ENCODE results near the gene XRRA1.
A peak's percentile ranks its signal among the peaks of the same experiment; 100 is the strongest.

Gene XRRA1

GRCh38 chr11:74952752-74953151 is 3.9 kb upstream of the XRRA1 start:
- no peak for DNase-seq (ENCODE audit: low read depth in 3 of 3, low spot score in 1 of 3)

- no peak for DNase-seq (ENCODE audit: low read depth in 3 of 3, low spot score in 1 of 3)
Observed at GRCh38 chr11:74951226-74951625, 2.3 kb upstream of the XRRA1 start.

- no peak for DNase-seq (ENCODE audit: low read depth in 3 of 3, low spot score in 1 of 3)
Observed at GRCh38 chr11:74950374-74950969, 1.6 kb upstream of the XRRA1 start.

GRCh38 chr11:74949753-74950137 is 854 bp upstream of the XRRA1 start:
- DNase-seq (ENCODE audit: low read depth in 3 of 3, low spot score in 1 of 3): no peak

- DNase-seq (ENCODE audit: low read depth in 3 of 3, low spot score in 1 of 3): no peak
Observed at GRCh38 chr11:74948546-74948897, 369 bp downstream of the XRRA1 start.

- DNase-seq (ENCODE audit: low read depth in 3 of 3, low spot score in 1 of 3): no peak
Observed at GRCh38 chr11:74942073-74942759, 6.7 kb downstream of the XRRA1 start.

GRCh38 chr11:74941492-74941891 is 7.4 kb downstream of the XRRA1 start:
- DNase-seq (ENCODE audit: low read depth in 3 of 3, low spot score in 1 of 3): no peak

- no peak for DNase-seq (ENCODE audit: low read depth in 3 of 3, low spot score in 1 of 3)
Observed at GRCh38 chr11:74937696-74938475, 11.0 kb downstream of the XRRA1 start.

- no peak for DNase-seq (ENCODE audit: low read depth in 3 of 3, low spot score in 1 of 3)
Observed at GRCh38 chr11:74936976-74937375, 11.9 kb downstream of the XRRA1 start.

- no peak for DNase-seq (ENCODE audit: low read depth in 3 of 3, low spot score in 1 of 3)
Observed at GRCh38 chr11:74936087-74936486, 12.8 kb downstream of the XRRA1 start.

- no peak for DNase-seq (ENCODE audit: low read depth in 3 of 3, low spot score in 1 of 3)
Observed at GRCh38 chr11:74935285-74935684, 13.6 kb downstream of the XRRA1 start.

- DNase-seq (ENCODE audit: low read depth in 3 of 3, low spot score in 1 of 3): no peak
Observed at GRCh38 chr11:74933765-74934164, 15.1 kb downstream of the XRRA1 start.

GRCh38 chr11:74932797-74933196 is 16.1 kb downstream of the XRRA1 start:
- no peak for DNase-seq (ENCODE audit: low read depth in 3 of 3, low spot score in 1 of 3)

- no peak for DNase-seq (ENCODE audit: low read depth in 3 of 3, low spot score in 1 of 3)
Observed at GRCh38 chr11:74932169-74932568, 16.7 kb downstream of the XRRA1 start.

GRCh38 chr11:74929431-74930363 is 19.2 kb downstream of the XRRA1 start:
- DNase-seq (ENCODE audit: low read depth in 3 of 3, low spot score in 1 of 3): peak; percentile 7 to 32 (median 21)

- no peak for DNase-seq (ENCODE audit: low read depth in 3 of 3, low spot score in 1 of 3)
Observed at GRCh38 chr11:74927496-74927895, 21.4 kb downstream of the XRRA1 start.

- no peak for DNase-seq (ENCODE audit: low read depth in 3 of 3, low spot score in 1 of 3)
Observed at GRCh38 chr11:74926304-74927030, 22.4 kb downstream of the XRRA1 start.

GRCh38 chr11:74925281-74925680 is 23.6 kb downstream of the XRRA1 start:
- no peak for DNase-seq (ENCODE audit: low read depth in 3 of 3, low spot score in 1 of 3)

- DNase-seq (ENCODE audit: low read depth in 3 of 3, low spot score in 1 of 3): no peak
Observed at GRCh38 chr11:74923125-74923524, 25.8 kb downstream of the XRRA1 start.

GRCh38 chr11:74909812-74910211 is 39.1 kb downstream of the XRRA1 start:
- DNase-seq (ENCODE audit: low read depth in 3 of 3, low spot score in 1 of 3): no peak

- no peak for DNase-seq (ENCODE audit: low read depth in 3 of 3, low spot score in 1 of 3)
Observed at GRCh38 chr11:74909385-74909784, 39.5 kb downstream of the XRRA1 start.

Data from stimulated activated CD4-positive, alpha-beta T cell treated with anti-CD3 and anti-CD28 coated beads, TNF-alpha, amount 100 ng/mL, for 1 hour (primary cell).